PC-9 (cell line): ENCODE results near the gene FRMPD2. TPM values are rescaled to one million over a fixed set of nuclear protein-coding genes. Genes with fewer than 3 reads are reported as not detected.

Experiments
- BruUV-seq: library from RNA; stranded (reverse); fragments of 400-500 nt; replicated peaks from 2 replicates; lab custom pipeline; 2021; lab: Mats Ljungman, UMichigan
- CTCF ChIA-PET: fragments of 300-600 bp; sonication (Branson Sonifier 250); formaldehyde crosslinking; loops from one replicate; lab custom pipeline; 2022; ENCODE audit warnings: antibody characterized with exemption; lab: Charles Lee
- POLR2A ChIA-PET: fragments of 300-600 bp; sonication (Branson Sonifier 250); formaldehyde crosslinking; loops from one replicate; lab custom pipeline; 2022; ENCODE audit warnings: antibody characterized with exemption; ENCODE audit not compliant: unreplicated experiment; lab: Charles Lee
- DNase-seq, 2 experiments: peaks; one replicate each; pipeline versions ENCODE4 v3.0.0 to v3.0.0-alpha.2; 2015 to 2022; ENCODE audit warnings: mixed read lengths in 1 of 2
- H2AFZ ChIP-seq: fragments of 200-600 bp; sonication (generic); 2 replicates; pipeline ENCODE4 v1.8.1; 2017; ENCODE audit warnings: antibody characterized with exemption
- H3F3A ChIP-seq: fragments of 200-600 bp; sonication (generic); 2 replicates; pipeline ENCODE4 v1.8.1; 2017; ENCODE audit warnings: antibody characterized with exemption, mild to moderate bottlenecking, low read depth; ENCODE audit not compliant: insufficient read depth
- H3K27ac ChIP-seq: fragments of 200-600 bp; sonication (generic); 2 replicates; pipeline ENCODE4 v1.6.1; 2016; ENCODE audit warnings: mixed run types
- H3K27me3 ChIP-seq: fragments of 200-600 bp; sonication (generic); 2 replicates; pipeline ENCODE4 v1.6.1; 2016; ENCODE audit warnings: low read depth, mixed run types; ENCODE audit not compliant: insufficient read depth
- H3K36me3 ChIP-seq: fragments of 200-600 bp; sonication (generic); 2 replicates; pipeline ENCODE4 v1.6.1; 2016; ENCODE audit warnings: low read depth, mixed run types
- H3K4me1 ChIP-seq: fragments of 200-600 bp; sonication (generic); replicated peaks from 2 replicates; pipeline ENCODE4 v1.6.1; 2016; ENCODE audit warnings: mixed run types; ENCODE audit not compliant: insufficient read depth
- H3K4me2 ChIP-seq: fragments of 200-600 bp; sonication (generic); 2 replicates; pipeline ENCODE4 v1.6.1; 2017; ENCODE audit warnings: mixed run types
- H3K4me3 ChIP-seq: fragments of 200-600 bp; sonication (generic); 2 replicates; pipeline ENCODE4 v1.6.1; 2016; ENCODE audit warnings: mixed run types
- H3K79me2 ChIP-seq: fragments of 200-600 bp; sonication (generic); 2 replicates; pipeline ENCODE4 v1.6.1; 2017; ENCODE audit warnings: low read depth, mixed run types
- H3K9me2 ChIP-seq: fragments of 200-600 bp; sonication (generic); 2 replicates; pipeline ENCODE4 v1.8.1; 2017; ENCODE audit warnings: mild to moderate bottlenecking; ENCODE audit not compliant: insufficient read depth
- H3K9me3 ChIP-seq: fragments of 200-600 bp; sonication (generic); 2 replicates; pipeline ENCODE4 v1.8.1; 2016; ENCODE audit warnings: low read depth; ENCODE audit not compliant: insufficient read depth
- H4K20me1 ChIP-seq: fragments of 200-600 bp; sonication (generic); 2 replicates; pipeline ENCODE4 v1.8.1; 2017; ENCODE audit not compliant: insufficient read depth
- CTCF ChIP-seq: fragments of 200-600 bp; sonication (generic); conservative IDR thresholded peaks from 2 replicates; pipeline ENCODE4 v1.6.1; 2017; ENCODE audit warnings: mixed run types, antibody characterized with exemption, mild to moderate bottlenecking, moderate library complexity
- EZH2 ChIP-seq: fragments of 200-600 bp; sonication (generic); IDR thresholded peaks from 2 replicates; pipeline ENCODE4 v1.8.0; 2017; ENCODE audit warnings: antibody characterized with exemption, low read depth
- intact Hi-C: fragments of 100-400 bp; cut with micrococcal nuclease; formaldehyde crosslinking; loops from one replicate; pipeline ENCODE4 v1.10.0; 2022; ENCODE audit not compliant: unreplicated experiment
- total RNA-seq: library from RNA; stranded (reverse); gene quantifications from 2 replicates; pipeline ENCODE4 v1.2.3, GENCODE V29; 2021

FRMPD2 gene
- total RNA-seq, 1 experiment from 2014 or later, result 2.4 TPM

- H3K9me3 ChIP-seq, result no peaks in the 10 kb centered on the region
- H3K9me2 ChIP-seq, result no peaks in the 10 kb centered on the region
- no peaks in the 10 kb centered on the region for H3K4me1 ChIP-seq
- no peak for DNase-seq
- H2AFZ ChIP-seq, result no peak overlapping the region
- H3F3A ChIP-seq, result no peaks in the 10 kb centered on the region
- H3K27ac ChIP-seq, result no peak overlapping the region
- 0 out of 2 replicates have a peak, but pooled peaks cover 5% of the 10 kb centered on the region for H3K27me3 ChIP-seq
- intact Hi-C loops, result no loop called here
- H4K20me1 ChIP-seq, result no peaks in the 10 kb centered on the region
- no peak overlapping the region for H3K4me2 ChIP-seq
- ChIA-PET POLR2A (interaction anchor here (0.6 kb wide), 1 partner anchor 335 kb away, joined by 3 read pairs; no protein-coding TSS in a partner anchor), CTCF (no interaction called here)
- H3K36me3 ChIP-seq, result no peaks in the 10 kb centered on the region
- no peaks in the 10 kb centered on the region for H3K79me2 ChIP-seq
- no TSS peak for BruUV-seq
- no peak overlapping the region for H3K4me3 ChIP-seq
- TF ChIP-seq EZH2 (no peak), CTCF (no peak)
Observed at GRCh38 chr10:48206482-48207250, 67.8 kb downstream of the FRMPD2 start.

GRCh38 chr10:48205918-48206317, 68.6 kb downstream of the FRMPD2 start:
- Histone ChIP-seq H3K27ac (no peak overlapping the region), H3F3A (no peaks in the 10 kb centered on the region), H2AFZ (no peak overlapping the region), H3K4me1 (no peaks in the 10 kb centered on the region), H3K9me2 (no peaks in the 10 kb centered on the region), H3K9me3 (no peaks in the 10 kb centered on the region), H3K79me2 (no peaks in the 10 kb centered on the region), H4K20me1 (no peaks in the 10 kb centered on the region), H3K27me3 (0 out of 2 replicates have a peak, but pooled peaks cover 2% of the 10 kb centered on the region), H3K4me2 (no peak overlapping the region), H3K4me3 (no peak overlapping the region), H3K36me3 (no peaks in the 10 kb centered on the region)
- POLR2A ChIA-PET, result no interaction called here
- no TSS peak for BruUV-seq
- CTCF ChIA-PET, result no interaction called here
- intact Hi-C loops, result no loop called here
- TF ChIP-seq EZH2 (no peak), CTCF (no peak)
- DNase-seq, result no peak

- no peak for DNase-seq
- ChIA-PET POLR2A (no interaction called here), CTCF (no interaction called here)
- Histone ChIP-seq H3K9me2 (no peaks in the 10 kb centered on the region), H3K4me1 (no peaks in the 10 kb centered on the region), H3K36me3 (no peaks in the 10 kb centered on the region), H3K27me3 (no peaks in the 10 kb centered on the region; the same call in 1 of the 2 replicates), H3K9me3 (no peaks in the 10 kb centered on the region), H3K4me2 (no peak overlapping the region), H3K79me2 (no peaks in the 10 kb centered on the region), H4K20me1 (no peaks in the 10 kb centered on the region), H2AFZ (no peak overlapping the region; the same call in 1 of the 2 replicates), H3K27ac (no peak overlapping the region), H3F3A (no peaks in the 10 kb centered on the region), H3K4me3 (no peak overlapping the region)
- TF ChIP-seq CTCF (no peak), EZH2 (no peak)
- no TSS peak for BruUV-seq
- intact Hi-C loops, result no loop called here
Observed at GRCh38 chr10:48199580-48200377, 74.7 kb downstream of the FRMPD2 start.
